Erythroblast (primary cell): ENCODE measurements around the gene UQCR11.

Experiments
- GATA1 ChIP-seq: IDR thresholded peaks from 2 replicates; pipeline ENCODE4 v1.6.1; 2011; ENCODE audit warnings: low read depth, mild to moderate bottlenecking, control low read depth, low read length, moderate library complexity
- POLR2A ChIP-seq: IDR thresholded peaks from 2 replicates; pipeline ENCODE4 v1.6.1; 2011; ENCODE audit warnings: mild to moderate bottlenecking, low read length

DNA sequence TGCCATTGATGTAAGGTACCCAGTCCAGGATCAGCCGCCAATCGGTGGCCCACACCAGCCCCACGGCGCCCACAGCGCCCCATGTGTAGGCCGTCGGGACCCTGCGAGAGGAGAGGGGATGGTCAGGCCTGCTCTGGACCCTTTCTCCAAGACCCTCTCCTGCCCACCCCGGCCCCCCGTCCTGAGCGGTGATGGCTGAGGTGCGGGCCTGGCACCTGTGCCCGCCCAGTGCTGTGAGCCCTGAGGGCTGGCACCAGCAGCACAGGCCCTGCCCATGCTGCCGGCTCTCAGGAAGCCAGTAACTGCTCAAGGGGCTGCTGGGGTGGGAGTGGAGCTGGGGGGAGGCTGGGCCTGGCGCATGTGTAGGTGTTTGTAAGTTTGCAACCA, 5.8 kb downstream of the UQCR11 start:
- TF ChIP-seq POLR2A = no peak
- TF ChIP-seq GATA1 = no peak
